Vagina (tissue), 2 donors: ENCODE results near the gene ZDHHC18. TPM values are rescaled to one million over a fixed set of nuclear protein-coding genes. Genes with fewer than 3 reads are reported as not detected.
A peak's percentile ranks its signal among the peaks of the same experiment; 100 is the strongest.

ENCODE experiments used
- DNase-seq, 2 donors: peaks; one replicate each; pipeline ENCODE4 v3.0.0-alpha.2; 2017; ENCODE audit errors: extremely low spot score in 2 of 2
- H3K27ac ChIP-seq: fragments of 200-600 bp; sonication (generic); one replicate; pipeline ENCODE4 v1.5.1; 2019
- H3K27me3 ChIP-seq: fragments of 200-600 bp; sonication (generic); one replicate; pipeline ENCODE4 v1.5.1; 2019
- H3K36me3 ChIP-seq, 2 donors: fragments of 200-600 bp; sonication (generic); one replicate each; pipeline ENCODE4 v1.5.1; 2017 to 2019
- H3K4me1 ChIP-seq: fragments of 200-600 bp; sonication (generic); one replicate; pipeline ENCODE4 v1.5.1; 2019
- H3K4me3 ChIP-seq, 2 donors: fragments of 200-600 bp; sonication (generic); 1 replicate in 1 of 2; 2 replicates in 1 of 2; pipeline ENCODE4 v1.5.1; 2016 to 2019
- H3K9me3 ChIP-seq: fragments of 200-600 bp; sonication (generic); one replicate; pipeline ENCODE4 v1.5.1; 2019
- CTCF ChIP-seq, 3 experiments: fragments of 450-650 bp in 2 of 3; fragments of 200-600 bp in 1 of 3; sonication (generic) in 1 of 3; IDR thresholded peaks; one replicate each; pipeline ENCODE4 v1.5.1; 2017 to 2019; ENCODE audit warnings: antibody characterized with exemption in 3 of 3, mild to moderate bottlenecking in 2 of 3, moderate library complexity in 2 of 3
- POLR2A ChIP-seq, 2 donors: fragments of 450-650 bp; IDR thresholded peaks; one replicate each; pipeline ENCODE4 v1.6.1; 2017; ENCODE audit warnings: antibody characterized with exemption in 2 of 2, mild to moderate bottlenecking in 2 of 2, moderate library complexity in 2 of 2
- POLR2AphosphoS5 ChIP-seq, 2 donors: sonication (generic); formaldehyde crosslinking; IDR thresholded peaks; one replicate each; pipeline ENCODE4 v1.9.0; 2017; ENCODE audit warnings: antibody characterized with exemption in 2 of 2, mild to moderate bottlenecking in 2 of 2, low read depth in 1 of 2; ENCODE audit not compliant: insufficient read depth in 1 of 2
- intact Hi-C: fragments of 100-400 bp; cut with DNase I; formaldehyde crosslinking; loops from one replicate; pipeline ENCODE4 v1.15.1; 2023
- total RNA-seq: library from RNA; depleted of rRNA; stranded (reverse); fragments of >200 nt; gene quantifications from one replicate; pipeline ENCODE4 v1.2.3, GENCODE V29; 2016

The ZDHHC18 gene
- total RNA-seq, 1 donor from 2014 or later, result 31.4 TPM

- Histone ChIP-seq H3K4me3 (no peak overlapping the region), H3K27ac (peak overlapping the region; percentile 33), H3K27me3 (no peaks in the 10 kb centered on the region), H3K36me3 (peaks cover 0 to 42% of the 10 kb centered on the region in 2 donors), H3K4me1 (peaks cover 49% of the 10 kb centered on the region), H3K9me3 (no peaks in the 10 kb centered on the region)
- no peak for DNase-seq
- TF ChIP-seq CTCF (IDR thresholded peaks at IDR 0.05) (no peak), POLR2AphosphoS5 (IDR thresholded peaks at IDR 0.05; ENCODE audit: insufficient read depth in 1 of 2, low read depth in 1 of 2) (no peak), POLR2A (IDR thresholded peaks at IDR 0.05) (no peak)
- intact Hi-C loops, result no loop called here
Observed at GRCh38 chr1:26782521-26783212, 43.8 kb upstream of the ZDHHC18 start.

- H3K4me1 ChIP-seq, result peaks cover 49% of the 10 kb centered on the region
- peaks cover 0 to 32% of the 10 kb centered on the region in 2 donors for H3K36me3 ChIP-seq
- H3K4me3 ChIP-seq, result no peak overlapping the region
- DNase-seq, result no peak
- intact Hi-C loops, result no loop called here
- no peaks in the 10 kb centered on the region for H3K27me3 ChIP-seq
- no peak for TF ChIP-seq POLR2AphosphoS5 (IDR thresholded peaks at IDR 0.05; ENCODE audit: insufficient read depth in 1 of 2, low read depth in 1 of 2)
- TF ChIP-seq POLR2A (IDR thresholded peaks at IDR 0.05), result no peak
- no peak for TF ChIP-seq CTCF (IDR thresholded peaks at IDR 0.05)
- H3K9me3 ChIP-seq, result no peaks in the 10 kb centered on the region
- H3K27ac ChIP-seq, result peak overlapping the region; percentile 97
Observed at GRCh38 chr1:26783646-26784022, 42.9 kb upstream of the ZDHHC18 start.

GRCh38 chr1:26784023-26784871, 42.2 kb upstream of the ZDHHC18 start:
- Histone ChIP-seq H3K4me3 (no peak overlapping the region), H3K27ac (peak overlapping the region; percentile 97), H3K27me3 (no peaks in the 10 kb centered on the region), H3K36me3 (peaks cover 0 to 26% of the 10 kb centered on the region in 2 donors), H3K4me1 (peaks cover 49% of the 10 kb centered on the region), H3K9me3 (no peaks in the 10 kb centered on the region)
- DNase-seq, result no peak
- intact Hi-C loops, result no loop called here
- no peak for TF ChIP-seq CTCF (IDR thresholded peaks at IDR 0.05)
- TF ChIP-seq POLR2AphosphoS5 (IDR thresholded peaks at IDR 0.05; ENCODE audit: insufficient read depth in 1 of 2, low read depth in 1 of 2), result no peak
- no peak for TF ChIP-seq POLR2A (IDR thresholded peaks at IDR 0.05)

- no peaks in the 10 kb centered on the region for H3K27me3 ChIP-seq
- intact Hi-C loops, result no loop called here
- no peak for DNase-seq
- no peak overlapping the region for H3K4me3 ChIP-seq
- no peaks in the 10 kb centered on the region for H3K9me3 ChIP-seq
- TF ChIP-seq CTCF (IDR thresholded peaks at IDR 0.05) (no peak), POLR2AphosphoS5 (IDR thresholded peaks at IDR 0.05; ENCODE audit: insufficient read depth in 1 of 2, low read depth in 1 of 2) (no peak), POLR2A (IDR thresholded peaks at IDR 0.05) (no peak)
- peak overlapping the region; percentile 97 for H3K27ac ChIP-seq
- peaks cover 54% of the 10 kb centered on the region for H3K4me1 ChIP-seq
- H3K36me3 ChIP-seq, result peaks cover 0 to 20% of the 10 kb centered on the region in 2 donors
Observed at GRCh38 chr1:26784886-26785285, 41.6 kb upstream of the ZDHHC18 start.
